ENCODE measurements around the gene CDH13. TPM values are rescaled to one million over a fixed set of nuclear protein-coding genes. Genes with fewer than 3 reads are reported as not detected.

CDH13 gene
- total and polyA plus RNA-seq, 2 experiments from 2014 or later, result 1.6 to 4.4 TPM

GRCh38 chr16:82996814-82997213 is 370.0 kb downstream of the CDH13 start (continued):
- no peak for TF ChIP-seq ZNF462 (CRISPR knock-in tag; IDR thresholded peaks at IDR 0.05)

GRCh38 chr16:82999711-83000110 is 372.9 kb downstream of the CDH13 start:
- H3F3A ChIP-seq (replicated peaks; ENCODE audit: low read depth), result no peaks in the 10 kb centered on the region
- peaks cover 8% of the 10 kb centered on the region; the same call in 1 of the 2 replicates for H3K9me2 ChIP-seq (ENCODE audit: insufficient read depth)
- no peaks in the 10 kb centered on the region for H3K4me1 ChIP-seq (ENCODE audit: insufficient read depth)
- H4K20me1 ChIP-seq (replicated peaks; ENCODE audit: insufficient read depth), result no peaks in the 10 kb centered on the region; the same call in 1 of the 2 replicates
- no peak overlapping the region for H3K4me2 ChIP-seq
- H3K27ac ChIP-seq (ENCODE audit: low read depth), result no peak overlapping the region
- ATAC-seq (no peak), DNase-seq (ENCODE audit: low spot score) (no peak)
- no peaks in the 10 kb centered on the region for H3K79me2 ChIP-seq (replicated peaks; ENCODE audit: insufficient read depth)
- no peaks in the 10 kb centered on the region for H3K27me3 ChIP-seq (ENCODE audit: insufficient read depth)
- no peak overlapping the region for H3K4me3 ChIP-seq
- no peaks in the 10 kb centered on the region for H3K36me3 Mint-ChIP-seq (ENCODE audit: low read depth)
- no peaks in the 10 kb centered on the region; the same call in 2 of the 3 replicates for H3K9me3 Mint-ChIP-seq
- no peaks in the 10 kb centered on the region for H3K4me1 Mint-ChIP-seq
- H2AFZ ChIP-seq, result no peak overlapping the region
- H3K4me3 Mint-ChIP-seq, result no peak overlapping the region
- no peaks in the 10 kb centered on the region for H3K36me3 ChIP-seq (ENCODE audit: insufficient read depth)
- H3K27me3 Mint-ChIP-seq (ENCODE audit: insufficient read depth, low read depth, poor library complexity), result no peaks in the 10 kb centered on the region
- no peak overlapping the region for H3K27ac Mint-ChIP-seq
- no peak for TF ChIP-seq POLR2AphosphoS5 (IDR thresholded peaks at IDR 0.05; ENCODE audit: low read depth)
- TF ChIP-seq CTCF (conservative IDR thresholded peaks at IDR 0.05; ENCODE audit: low read depth in 2 of 2), result no peak
- TF ChIP-seq ZNF114 (CRISPR knock-in tag; IDR thresholded peaks at IDR 0.05), result no peak
- TF ChIP-seq ZNF462 (CRISPR knock-in tag; IDR thresholded peaks at IDR 0.05), result no peak
- TF ChIP-seq ZNF331 (CRISPR knock-in tag; IDR thresholded peaks at IDR 0.05; ENCODE audit: low read depth), result no peak
- no peak for TF ChIP-seq NANOG (IDR thresholded peaks at IDR 0.05; ENCODE audit: borderline replicate concordance)
- no peak for TF ChIP-seq EZH2 (IDR thresholded peaks at IDR 0.05; ENCODE audit: low read depth, unreplicated experiment)

Measured in GM23338 (cell line).